ENCODE measurements around the gene PPP1R3F. TPM values are rescaled to one million over a fixed set of nuclear protein-coding genes. Genes with fewer than 3 reads are reported as not detected.

Gene PPP1R3F
- total RNA-seq, 2 donors from 2014 or later = 3.9 to 24.9 TPM

DNA sequence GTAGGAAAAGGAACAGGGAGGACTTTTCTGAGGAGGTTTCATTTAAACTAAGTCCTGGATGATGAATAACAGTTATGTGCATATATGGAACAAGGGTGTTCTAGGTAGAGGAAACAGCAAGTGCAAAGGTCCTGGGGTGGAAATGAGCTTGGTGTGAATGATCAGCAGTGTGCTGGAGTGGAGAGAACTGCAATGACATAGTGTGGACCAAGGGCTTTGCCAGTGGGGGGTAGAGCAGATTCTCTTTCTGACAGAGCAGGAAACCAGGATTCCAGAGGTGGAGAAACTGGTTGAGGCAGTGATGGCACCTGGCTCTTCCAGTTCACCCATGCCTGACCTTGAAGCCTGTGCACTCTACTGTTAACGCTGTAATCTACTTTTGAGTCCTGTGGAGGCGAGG is 1.7 kb downstream of the PPP1R3F start:
- intact Hi-C loops (cut with DNase I) = no loop called here
- TF ChIP-seq POLR2A (IDR thresholded peaks at IDR 0.05) (no peak), POLR2AphosphoS5 (IDR thresholded peaks at IDR 0.05) (no peak)
- TF ChIP-seq, protein P1, sequence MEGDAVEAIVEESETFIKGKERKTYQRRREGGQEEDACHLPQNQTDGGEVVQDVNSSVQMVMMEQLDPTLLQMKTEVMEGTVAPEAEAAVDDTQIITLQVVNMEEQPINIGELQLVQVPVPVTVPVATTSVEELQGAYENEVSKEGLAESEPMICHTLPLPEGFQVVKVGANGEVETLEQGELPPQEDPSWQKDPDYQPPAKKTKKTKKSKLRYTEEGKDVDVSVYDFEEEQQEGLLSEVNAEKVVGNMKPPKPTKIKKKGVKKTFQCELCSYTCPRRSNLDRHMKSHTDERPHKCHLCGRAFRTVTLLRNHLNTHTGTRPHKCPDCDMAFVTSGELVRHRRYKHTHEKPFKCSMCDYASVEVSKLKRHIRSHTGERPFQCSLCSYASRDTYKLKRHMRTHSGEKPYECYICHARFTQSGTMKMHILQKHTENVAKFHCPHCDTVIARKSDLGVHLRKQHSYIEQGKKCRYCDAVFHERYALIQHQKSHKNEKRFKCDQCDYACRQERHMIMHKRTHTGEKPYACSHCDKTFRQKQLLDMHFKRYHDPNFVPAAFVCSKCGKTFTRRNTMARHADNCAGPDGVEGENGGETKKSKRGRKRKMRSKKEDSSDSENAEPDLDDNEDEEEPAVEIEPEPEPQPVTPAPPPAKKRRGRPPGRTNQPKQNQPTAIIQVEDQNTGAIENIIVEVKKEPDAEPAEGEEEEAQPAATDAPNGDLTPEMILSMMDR (IDR thresholded peaks at IDR 0.05) = no peak
- no peaks in the 10 kb centered on the region for H3K27me3 ChIP-seq (replicated peaks; ENCODE audit: insufficient read depth)
- H3K4me3 ChIP-seq = no peak overlapping the region
- H3K4me1 ChIP-seq (replicated peaks) = no peaks in the 10 kb centered on the region
- no peak overlapping the region for H3K27ac ChIP-seq
- H3K9me3 ChIP-seq = no peaks in the 10 kb centered on the region
- no peak for DNase-seq (ENCODE audit: low spot score)
- no peaks in the 10 kb centered on the region for H3K36me3 ChIP-seq
- 51% methylated on average over 2 of the region's 2 CpGs for WGBS

GRCh38 chrX:49272421-49272820 is 2.8 kb downstream of the PPP1R3F start:
- no peaks in the 10 kb centered on the region for H3K27me3 ChIP-seq (replicated peaks; ENCODE audit: insufficient read depth)
- no peaks in the 10 kb centered on the region for H3K4me1 ChIP-seq (replicated peaks)
- no peaks in the 10 kb centered on the region for H3K36me3 ChIP-seq
- no peak for DNase-seq (ENCODE audit: low spot score)
- 55% methylated on average over 6 of the region's 6 CpGs for WGBS
- TF ChIP-seq, protein P1 (IDR thresholded peaks at IDR 0.05) = no peak
- TF ChIP-seq POLR2AphosphoS5 (IDR thresholded peaks at IDR 0.05) (no peak), POLR2A (IDR thresholded peaks at IDR 0.05) (no peak)
- intact Hi-C loops (cut with DNase I) = no loop called here
- H3K4me3 ChIP-seq = no peak overlapping the region
- H3K27ac ChIP-seq = no peak overlapping the region
- no peaks in the 10 kb centered on the region for H3K9me3 ChIP-seq

- intact Hi-C loops (cut with DNase I) = no loop called here
- TF ChIP-seq POLR2A (IDR thresholded peaks at IDR 0.05) (no peak), POLR2AphosphoS5 (IDR thresholded peaks at IDR 0.05) (no peak)
- TF ChIP-seq, protein P1 (IDR thresholded peaks at IDR 0.05) = no peak
- H3K27ac ChIP-seq = no peak overlapping the region
Measured at GRCh38 chrX:49273181-49273727, 3.7 kb downstream of the PPP1R3F start.

DNA sequence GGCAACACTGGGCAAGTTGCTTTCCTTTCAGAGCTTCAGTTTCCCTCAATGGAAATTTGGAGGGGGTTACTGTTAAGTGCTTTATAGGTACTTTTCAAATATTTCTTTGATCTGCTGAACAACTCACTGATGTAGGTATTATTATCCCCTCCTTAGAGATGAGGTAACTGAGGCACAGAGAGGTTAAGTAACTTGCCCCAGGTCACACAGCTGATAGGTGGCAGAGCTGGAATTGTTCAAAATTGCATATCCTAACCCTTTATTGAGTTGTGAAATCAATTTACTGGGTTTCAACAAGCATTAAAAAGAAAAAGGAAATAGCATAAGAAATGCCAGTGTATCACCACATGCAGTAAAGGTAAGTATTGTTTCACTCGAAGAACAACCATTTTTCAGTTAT is 6.6 kb downstream of the PPP1R3F start:
- TF ChIP-seq POLR2A (IDR thresholded peaks at IDR 0.05) (no peak), POLR2AphosphoS5 (IDR thresholded peaks at IDR 0.05) (no peak)
- TF ChIP-seq, protein P1 (IDR thresholded peaks at IDR 0.05) = no peak
- Histone ChIP-seq H3K9me3 (no peaks in the 10 kb centered on the region), H3K4me3 (no peak overlapping the region), H3K27me3 (replicated peaks; ENCODE audit: insufficient read depth) (no peaks in the 10 kb centered on the region), H3K36me3 (no peaks in the 10 kb centered on the region), H3K27ac (no peak overlapping the region), H3K4me1 (replicated peaks) (no peaks in the 10 kb centered on the region)
- intact Hi-C loops (cut with DNase I) = no loop called here
- no peak for DNase-seq (ENCODE audit: low spot score)
- 38% methylated on average over 1 of the region's 1 CpG for WGBS

More at GRCh38 chrX:49273181-49273727, 3.7 kb downstream of the PPP1R3F start:
- 55% methylated on average over 8 of the region's 8 CpGs for whole genome bisulfite sequencing
- DNase-seq (ENCODE audit: low spot score) = no peak
- Histone ChIP-seq H3K9me3 (no peaks in the 10 kb centered on the region), H3K36me3 (no peaks in the 10 kb centered on the region), H3K4me3 (no peak overlapping the region), H3K4me1 (replicated peaks) (no peaks in the 10 kb centered on the region), H3K27me3 (replicated peaks; ENCODE audit: insufficient read depth) (no peaks in the 10 kb centered on the region)

All from prostate gland (tissue), 2 donors.